Adrenal gland (tissue), 12 donors: ENCODE measurements around the gene KCNMB2. TPM values are rescaled to one million over a fixed set of nuclear protein-coding genes. Genes with fewer than 3 reads are reported as not detected.

ENCODE experiments used
- DNase-seq, 7 donors: peaks; one replicate each; pipeline ENCODE4 v3.0.0-alpha.2; 2019 to 2020
- H3K27ac ChIP-seq, 5 donors: fragments of 200-600 bp; sonication (generic) in 4 of 5; 1 replicate in 3 of 5; 2 replicates in 2 of 5; pipeline versions ENCODE4 v1.5.1 to v1.8.0; 2016 to 2020; ENCODE audit warnings: mild to moderate bottlenecking in 1 of 5
- H3K27me3 ChIP-seq: fragments of 200-600 bp; 2 replicates; pipeline ENCODE4 v1.8.0; 2021
- H3K36me3 ChIP-seq, 2 donors: fragments of 200-600 bp; replicated peaks in 1 of 2; 1 replicate in 1 of 2; 2 replicates in 1 of 2; pipeline versions ENCODE4 v1.5.1 to v1.8.0; 2018 to 2022
- H3K4me1 ChIP-seq, 2 donors: fragments of 200-600 bp; replicated peaks in 1 of 2; 1 replicate in 1 of 2; 2 replicates in 1 of 2; pipeline versions ENCODE4 v1.5.1 to v1.8.0; 2018 to 2021
- H3K4me3 ChIP-seq, 4 donors: fragments of 200-600 bp; sonication (generic) in 3 of 4; one replicate each; pipeline ENCODE4 v1.5.1; 2016 to 2018
- H3K9me3 ChIP-seq, 3 donors: fragments of 200-600 bp; sonication (generic) in 1 of 3; replicated peaks in 1 of 3; 1 replicate in 2 of 3; 2 replicates in 1 of 3; pipeline versions ENCODE4 v1.5.1 to v1.8.0; 2016 to 2021
- CTCF ChIP-seq, 6 experiments: fragments of 450-650 bp in 4 of 6; fragments of 200-600 bp in 2 of 6; sonication (generic) in 1 of 6; IDR thresholded peaks; 1 replicate in 5 of 6; 2 replicates in 1 of 6; pipeline versions ENCODE4 v1.5.1 to v1.8.0; 2016 to 2021; ENCODE audit warnings: antibody characterized with exemption in 6 of 6, mild to moderate bottlenecking in 2 of 6, moderate library complexity in 1 of 6
- POLR2A ChIP-seq, 2 donors: fragments of 450-650 bp; IDR thresholded peaks; one replicate each; pipeline ENCODE4 v1.6.1; 2017; ENCODE audit warnings: antibody characterized with exemption in 2 of 2, mild to moderate bottlenecking in 2 of 2, moderate library complexity in 1 of 2
- WGBS, 4 donors: extraction: QIAGEN DNeasy Blood & Tissue Kit in 2 of 4; methylation state at CpG; one replicate each; pipeline versions ENCODE4 v1.1.5 to v1.1.7; 2013 to 2017; 5-methylcytosine and 5-hydroxymethylcytosine counted together
- intact Hi-C, 2 donors: fragments of 100-400 bp; cut with DNase I; formaldehyde crosslinking; loops; one replicate each; pipeline versions ENCODE4 v1.14.1 to v1.15.0; 2022 to 2023
- polyA plus RNA-seq, 3 donors: library from polyadenylated mRNA; stranded (reverse); fragments of 200-250 nt in 2 of 3; fragments of 350-450 nt in 1 of 3; fragmentation: Illumina TruSeq in 1 of 3; extraction: RNeasy Lipid Tissue Mini Kit (QIAGEN cat#74804) in 1 of 3; gene quantifications; one replicate each; pipeline ENCODE4 v1.2.3, GENCODE V29; 2013 to 2014
- total RNA-seq, 9 donors: library from RNA; depleted of rRNA in 4 of 9; stranded (reverse); fragments of >200 nt in 4 of 9; fragments of 120-200 nt in 1 of 9; fragmentation: NEBNext Ultra II Directional in 1 of 9; extraction: Animal tissue kit (Norgen Biotek cat#: 25700) in 1 of 9; gene quantifications; one replicate each; pipeline versions ENCODE4 v1.1.0 to v1.2.4, GENCODE V29; 2013 to 2023
- donor health status: healthy with polysubstance abuse.
- donor health status: Bipolar disorder and iron deficiency.
- donor health status: DM: yes; HTN: yes; CAD: no.
- donor health status: DM: no; HTN: no; CAD: no.
- donor health status: DM: no; HTN: no; CAD: no.
- donor health status: DM: yes; HTN: yes; CAD: no.

Gene KCNMB2
- total and polyA plus RNA-seq, 12 donors, result 0.58 to 8.6 (median 2.9) TPM; not detected in 3

DNA sequence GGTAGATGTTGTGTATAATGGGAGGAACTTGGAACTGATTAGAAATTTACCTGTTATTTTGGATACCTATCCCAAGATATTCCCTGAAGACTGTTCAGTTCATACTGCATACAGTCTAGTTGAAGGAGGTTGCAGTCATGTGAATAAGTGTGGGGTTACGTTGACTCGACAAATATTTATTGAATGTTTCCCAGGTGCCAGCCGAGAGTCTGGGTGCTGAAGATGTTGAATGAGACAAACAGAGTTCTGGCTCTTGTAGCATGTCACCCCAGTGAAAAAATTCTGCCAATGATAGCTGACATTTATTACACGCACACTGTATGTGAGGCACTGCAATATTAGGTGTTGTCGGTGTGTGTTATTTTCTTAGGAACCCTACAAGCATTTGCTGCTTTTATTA is 176.0 kb downstream of the KCNMB2 start:
- Histone ChIP-seq H3K27me3 (no peaks in the 10 kb centered on the region), H3K4me3 (no peak overlapping the region), H3K9me3 (no peaks in the 10 kb centered on the region), H3K27ac (no peak overlapping the region), H3K36me3 (no peaks in the 10 kb centered on the region), H3K4me1 (no peaks in the 10 kb centered on the region)
- TF ChIP-seq CTCF (IDR thresholded peaks at IDR 0.05) (no peak), POLR2A (IDR thresholded peaks at IDR 0.05) (no peak)
- intact Hi-C loops, result no loop called here
- DNase-seq, result no peak
- 80 to 91% (median 82%) methylated on average over 5 of the region's 5 CpGs for WGBS, 4 donors

GRCh38 chr3:178714925-178715832 is 178.9 kb downstream of the KCNMB2 start:
- Histone ChIP-seq H3K4me3 (no peak overlapping the region), H3K4me1 (no peaks in the 10 kb centered on the region), H3K27me3 (no peaks in the 10 kb centered on the region), H3K9me3 (no peaks in the 10 kb centered on the region), H3K36me3 (no peaks in the 10 kb centered on the region), H3K27ac (no peak overlapping the region)
- no peak for TF ChIP-seq POLR2A (IDR thresholded peaks at IDR 0.05)
- no peak for TF ChIP-seq CTCF (IDR thresholded peaks at IDR 0.05)
- WGBS, 4 donors, result 65 to 73% (median 67%) methylated on average over 4 of the region's 4 CpGs
- no peak for DNase-seq
- intact Hi-C loops, result no loop called here

- 78 to 100% (median 95%) methylated on average over 1 of the region's 1 CpG for WGBS, 4 donors
- no peak overlapping the region for H3K27ac ChIP-seq
- no peak for TF ChIP-seq POLR2A (IDR thresholded peaks at IDR 0.05)
- no peak for TF ChIP-seq CTCF (IDR thresholded peaks at IDR 0.05)
Measured at GRCh38 chr3:178718995-178719635, 182.9 kb downstream of the KCNMB2 start.

DNA sequence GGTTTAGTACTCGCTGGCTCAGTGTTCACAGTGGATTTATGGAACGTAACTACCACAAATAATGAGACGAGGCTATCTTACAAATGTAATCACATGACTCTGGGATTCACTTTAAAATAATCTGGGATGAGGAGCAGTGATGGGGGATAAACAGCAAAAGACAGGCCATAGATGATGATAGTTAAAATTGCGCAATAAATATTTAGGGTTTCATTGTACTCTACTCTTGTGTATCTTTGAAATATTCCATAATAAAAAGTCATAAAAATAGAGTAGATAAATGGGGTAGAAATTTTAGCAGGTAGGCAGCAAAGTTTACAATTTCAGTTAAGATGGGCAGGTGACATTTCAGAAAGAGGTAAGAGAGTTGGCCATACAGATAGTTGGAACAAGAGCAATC is 196.6 kb downstream of the KCNMB2 start:
- H3K9me3 ChIP-seq, result no peaks in the 10 kb centered on the region
- no peak for TF ChIP-seq POLR2A (IDR thresholded peaks at IDR 0.05)
- TF ChIP-seq CTCF (IDR thresholded peaks at IDR 0.05), result no peak
- no peaks in the 10 kb centered on the region for H3K36me3 ChIP-seq
- H3K4me3 ChIP-seq, result no peak overlapping the region
- no peak overlapping the region for H3K27ac ChIP-seq
- no peaks in the 10 kb centered on the region for H3K4me1 ChIP-seq
- H3K27me3 ChIP-seq, result no peaks in the 10 kb centered on the region
- intact Hi-C loops, result no loop called here
- 86 to 92% (median 91%) methylated on average over 4 of the region's 4 CpGs for WGBS, 4 donors
- no peak for DNase-seq

More at GRCh38 chr3:178718995-178719635, 182.9 kb downstream of the KCNMB2 start:
- H3K36me3 ChIP-seq, result no peaks in the 10 kb centered on the region
- H3K9me3 ChIP-seq, result no peaks in the 10 kb centered on the region
- intact Hi-C loops, result no loop called here
- no peak for DNase-seq
- H3K27me3 ChIP-seq, result no peaks in the 10 kb centered on the region
- H3K4me1 ChIP-seq, result no peaks in the 10 kb centered on the region
- no peak overlapping the region for H3K4me3 ChIP-seq
